ENCODE results near the gene BTBD6. TPM values are rescaled to one million over a fixed set of nuclear protein-coding genes. Genes with fewer than 3 reads are reported as not detected.
"Not testable (repeated sequence)": the region's sequence is repeated elsewhere in the genome, so short reads cannot be mapped to it uniquely, and the experiment has no call there.

BTBD6 gene
- total and polyA plus RNA-seq, 2 donors (not counting 1 experiment from before 2014, with no cell fraction given), result 31.9 to 49.9 TPM

DNA sequence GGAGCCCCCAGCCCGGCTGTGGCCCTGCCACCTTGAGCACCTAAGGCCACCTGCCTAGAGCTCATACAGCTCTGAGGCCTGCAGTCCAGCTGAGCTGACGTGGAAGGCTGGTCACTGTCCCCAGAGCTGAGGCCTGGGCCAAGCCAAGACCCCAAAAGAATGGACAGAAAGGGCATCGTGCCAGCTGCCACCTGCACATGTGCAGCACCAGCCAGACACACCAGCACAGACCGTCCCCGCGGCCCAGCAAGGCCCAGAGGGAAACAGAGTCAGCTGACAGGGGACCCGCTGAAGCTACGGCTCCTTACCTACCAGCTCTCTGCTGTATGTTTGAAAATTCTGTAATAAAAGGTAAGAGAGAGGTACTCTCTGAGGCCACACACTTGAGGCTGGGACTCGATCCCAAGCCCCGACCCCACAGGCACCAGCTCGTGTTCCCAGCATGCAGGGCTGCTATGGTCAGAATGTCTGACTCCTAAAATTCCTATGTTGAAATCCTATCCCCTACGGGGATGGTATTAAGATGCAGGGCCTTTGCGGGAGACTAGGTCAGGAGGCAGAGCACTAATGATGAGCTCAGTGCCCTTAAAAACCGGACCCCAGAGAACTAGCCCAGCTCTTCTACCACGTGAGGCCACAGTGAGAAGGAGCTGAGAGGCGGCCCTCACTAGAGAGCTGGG lies 27.1 kb downstream of the BTBD6 start:
- peaks cover 5% of the 10 kb centered on the region for H3K79me2 ChIP-seq (ENCODE audit: control insufficient read depth, insufficient read depth, low read length)
- H3K4me1 ChIP-seq (ENCODE audit: control insufficient read depth, extremely low read depth, insufficient read depth, low read length), result no peaks in the 10 kb centered on the region
- no peak overlapping the region for H3K4me2 ChIP-seq (ENCODE audit: extremely low read depth, insufficient read depth, low read length)
- no peak overlapping the region for H3K9ac ChIP-seq (ENCODE audit: insufficient read depth, low read length)
- TF ChIP-seq CTCF (conservative IDR thresholded peaks at IDR 0.05 in 1 of 2, IDR thresholded peaks at IDR 0.05 in 1 of 2; ENCODE audit: low read depth in 1 of 2, low read length in 2 of 2), result no peak
- no peak for TF ChIP-seq EZH2 (IDR thresholded peaks at IDR 0.05; ENCODE audit: low read length, missing control alignments)
- H3K27me3 ChIP-seq (ENCODE audit: control insufficient read depth, insufficient read depth, low read length), result no peaks in the 10 kb centered on the region
- peak; percentile 22 to 66 for DNase-seq (ENCODE audit: low read depth in 2 of 2)
- no peaks in the 10 kb centered on the region for H3K9me3 ChIP-seq (ENCODE audit: control insufficient read depth, insufficient read depth, low read depth, low read length)
- no peak overlapping the region for H3K27ac ChIP-seq (ENCODE audit: insufficient read depth, low read length)
- no peak overlapping the region for H3K4me3 ChIP-seq (replicated peaks in 1 of 4; ENCODE audit: control extremely low read depth in 1 of 4, insufficient read depth in 1 of 4, low read depth in 3 of 4, low read length in 4 of 4)
- no peaks in the 10 kb centered on the region for H4K20me1 ChIP-seq (ENCODE audit: control insufficient read depth, extremely low read depth, insufficient read depth, low read length)
- H3K36me3 ChIP-seq (ENCODE audit: control insufficient read depth, insufficient read depth, low read length), result no peaks in the 10 kb centered on the region
- H2AFZ ChIP-seq (ENCODE audit: low read length), result no peak overlapping the region

GRCh38 chr14:105277448-105277847 lies 29.1 kb downstream of the BTBD6 start:
- H3K9ac ChIP-seq (ENCODE audit: insufficient read depth, low read length); H3K27ac ChIP-seq (ENCODE audit: insufficient read depth, low read length); H3K4me1 ChIP-seq (ENCODE audit: control insufficient read depth, extremely low read depth, insufficient read depth, low read length); H3K36me3 ChIP-seq (ENCODE audit: control insufficient read depth, insufficient read depth, low read length); H3K79me2 ChIP-seq (ENCODE audit: control insufficient read depth, insufficient read depth, low read length); H3K9me3 ChIP-seq (ENCODE audit: control insufficient read depth, insufficient read depth, low read depth, low read length); H2AFZ ChIP-seq (ENCODE audit: low read length); H3K4me2 ChIP-seq (ENCODE audit: extremely low read depth, insufficient read depth, low read length); H3K4me3 ChIP-seq (replicated peaks in 1 of 4; ENCODE audit: control extremely low read depth in 1 of 4, insufficient read depth in 1 of 4, low read depth in 3 of 4, low read length in 4 of 4); H4K20me1 ChIP-seq (ENCODE audit: control insufficient read depth, extremely low read depth, insufficient read depth, low read length); H3K27me3 ChIP-seq (ENCODE audit: control insufficient read depth, insufficient read depth, low read length): not testable (repeated sequence)
- DNase-seq (ENCODE audit: low read depth in 2 of 2), result peak in 1 of 2 donors; percentile 26

- Histone ChIP-seq H3K9me3 (ENCODE audit: control insufficient read depth, insufficient read depth, low read depth, low read length) (no peaks in the 10 kb centered on the region), H2AFZ (ENCODE audit: low read length) (no peak overlapping the region), H3K4me2 (ENCODE audit: extremely low read depth, insufficient read depth, low read length) (no peak overlapping the region), H3K4me1 (ENCODE audit: control insufficient read depth, extremely low read depth, insufficient read depth, low read length) (no peaks in the 10 kb centered on the region), H3K79me2 (ENCODE audit: control insufficient read depth, insufficient read depth, low read length) (peaks cover 8% of the 10 kb centered on the region), H3K27me3 (ENCODE audit: control insufficient read depth, insufficient read depth, low read length) (no peaks in the 10 kb centered on the region), H3K4me3 (replicated peaks in 1 of 4; ENCODE audit: control extremely low read depth in 1 of 4, insufficient read depth in 1 of 4, low read depth in 3 of 4, low read length in 4 of 4) (no peak overlapping the region), H4K20me1 (ENCODE audit: control insufficient read depth, extremely low read depth, insufficient read depth, low read length) (no peaks in the 10 kb centered on the region), H3K36me3 (ENCODE audit: control insufficient read depth, insufficient read depth, low read length) (no peaks in the 10 kb centered on the region), H3K9ac (ENCODE audit: insufficient read depth, low read length) (no peak overlapping the region), H3K27ac (ENCODE audit: insufficient read depth, low read length) (no peak overlapping the region)
- no peak for DNase-seq (ENCODE audit: low read depth in 2 of 2)
- TF ChIP-seq CTCF (conservative IDR thresholded peaks at IDR 0.05 in 1 of 2, IDR thresholded peaks at IDR 0.05 in 1 of 2; ENCODE audit: low read depth in 1 of 2, low read length in 2 of 2) (no peak), EZH2 (IDR thresholded peaks at IDR 0.05; ENCODE audit: low read length, missing control alignments) (no peak)
These were observed 31.5 kb downstream of the BTBD6 start for GRCh38 chr14:105279642-105280361.
